ENCODE results near the gene THSD4. TPM values are rescaled to one million over a fixed set of nuclear protein-coding genes. Genes with fewer than 3 reads are reported as not detected.

The THSD4 gene
- total RNA-seq, 5 donors from 2014 or later (not counting 1 experiment from before 2014, with no cell fraction given), result 0.03 to 0.23 (median 0.18) TPM; not detected in 2

DNA sequence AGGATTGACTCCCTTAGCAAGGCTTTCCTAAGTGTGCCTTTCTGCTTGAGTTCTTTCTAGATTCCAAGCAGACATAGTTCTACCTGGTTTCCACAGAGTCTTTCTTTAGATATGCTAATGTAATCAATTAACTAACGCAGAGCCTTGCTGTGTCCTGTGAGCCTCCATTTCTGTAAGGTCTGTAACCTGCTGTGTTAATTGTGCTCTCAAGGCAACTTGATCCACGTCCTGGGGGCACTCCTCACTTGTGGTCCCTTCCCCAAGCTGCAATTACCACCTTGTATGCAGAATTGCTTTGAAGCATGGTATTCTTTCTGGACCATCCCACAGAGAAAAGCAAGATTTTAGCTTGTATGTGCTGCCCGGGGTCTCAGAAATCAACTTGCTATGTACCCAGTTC is 29.5 kb upstream of the THSD4 start:
- Histone ChIP-seq H3K36me3 (ENCODE audit: control insufficient read depth in 2 of 2, extremely low read depth in 1 of 2, insufficient read depth in 1 of 2, low read length in 1 of 2) (no peaks in the 10 kb centered on the region), H3K27ac (ENCODE audit: low read length) (no peak overlapping the region), H3K9me3 (no peaks in the 10 kb centered on the region), H3K4me1 (ENCODE audit: control insufficient read depth in 1 of 2, extremely low read depth in 1 of 2, insufficient read depth in 2 of 2, low read length in 2 of 2) (no peaks in the 10 kb centered on the region), H3K4me3 (ENCODE audit: control insufficient read depth in 1 of 2, extremely low read depth in 1 of 2, low read length in 1 of 2) (no peak overlapping the region), H3K27me3 (replicated peaks in 1 of 2; ENCODE audit: control insufficient read depth in 2 of 2, extremely low read depth in 1 of 2, insufficient read depth in 2 of 2, low read length in 1 of 2) (peaks cover 0 to 5% of the 10 kb centered on the region in 2 experiments)
- Mint-ChIP-seq H3K27ac (no peak overlapping the region), H3K9me3 (no peaks in the 10 kb centered on the region), H3K27me3 (peaks cover 21 to 30% of the 10 kb centered on the region in 2 donors), H3K4me1 (no peaks in the 10 kb centered on the region), H3K36me3 (no peaks in the 10 kb centered on the region), H3K4me3 (no peak overlapping the region)
- ATAC-seq (replicated peaks in 1 of 4) (no peak), DNase-seq (no peak)
- WGBS (ENCODE audit: insufficient coverage), result 83% methylated on average over 1 of the region's 3 CpGs
- ChIA-PET POLR2A (no interaction called here), CTCF (no interaction called here)

DNA sequence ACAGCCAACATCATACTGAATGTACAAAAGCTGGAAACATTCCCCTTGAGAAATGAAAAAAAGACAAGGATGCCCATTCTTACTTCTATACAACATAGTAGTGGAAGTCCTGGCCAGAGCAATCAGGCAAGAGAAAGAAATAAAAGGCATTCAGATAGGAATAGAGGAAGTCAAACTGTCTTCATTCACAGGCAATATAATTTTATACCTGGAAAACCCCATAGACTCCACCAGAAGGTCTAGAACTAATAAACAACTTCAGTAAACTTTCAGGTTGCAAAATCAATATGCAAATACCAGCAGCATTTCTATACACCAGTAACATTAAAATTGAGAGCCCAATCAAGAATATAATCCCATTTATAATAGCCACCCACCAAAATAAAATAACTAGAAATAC is 27.1 kb upstream of the THSD4 start:
- Mint-ChIP-seq H3K36me3 (no peaks in the 10 kb centered on the region), H3K27me3 (peaks cover 21 to 29% of the 10 kb centered on the region in 2 donors), H3K27ac (no peak overlapping the region), H3K4me3 (no peak overlapping the region), H3K4me1 (no peaks in the 10 kb centered on the region), H3K9me3 (no peaks in the 10 kb centered on the region)
- Histone ChIP-seq H3K36me3 (ENCODE audit: control insufficient read depth in 2 of 2, extremely low read depth in 1 of 2, insufficient read depth in 1 of 2, low read length in 1 of 2) (no peaks in the 10 kb centered on the region), H3K4me1 (ENCODE audit: control insufficient read depth in 1 of 2, extremely low read depth in 1 of 2, insufficient read depth in 2 of 2, low read length in 2 of 2) (no peaks in the 10 kb centered on the region), H3K9me3 (no peaks in the 10 kb centered on the region), H3K4me3 (ENCODE audit: control insufficient read depth in 1 of 2, extremely low read depth in 1 of 2, low read length in 1 of 2) (no peak overlapping the region), H3K27ac (ENCODE audit: low read length) (no peak overlapping the region), H3K27me3 (replicated peaks in 1 of 2; ENCODE audit: control insufficient read depth in 2 of 2, extremely low read depth in 1 of 2, insufficient read depth in 2 of 2, low read length in 1 of 2) (peaks cover 0 to 8% of the 10 kb centered on the region in 2 experiments)
- ATAC-seq (replicated peaks in 1 of 4) (no peak), DNase-seq (no peak)
- POLR2A ChIA-PET, result no interaction called here
- CTCF ChIA-PET, result no interaction called here

DNA sequence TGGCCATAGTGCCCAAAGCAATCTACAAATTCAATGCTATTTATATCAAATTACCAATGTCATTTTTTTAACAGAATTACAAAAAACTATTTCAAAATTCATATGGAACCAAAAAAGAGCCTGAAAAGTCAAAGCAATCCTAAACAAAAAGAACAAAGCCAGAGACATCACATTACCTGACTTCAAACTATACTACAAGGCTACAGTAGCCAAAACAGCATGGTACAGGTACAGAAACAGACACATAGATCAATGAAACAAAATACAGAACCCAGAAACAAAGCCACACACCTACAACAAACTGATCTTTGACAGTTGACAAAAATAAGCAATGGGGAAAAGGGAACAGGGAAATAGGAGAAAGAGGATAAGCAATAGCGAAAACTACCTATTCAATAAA is 26.6 kb upstream of the THSD4 start:
- ATAC-seq (replicated peaks in 1 of 4) (no peak), DNase-seq (no peak)
- Histone ChIP-seq H3K4me1 (ENCODE audit: control insufficient read depth in 1 of 2, extremely low read depth in 1 of 2, insufficient read depth in 2 of 2, low read length in 2 of 2) (no peaks in the 10 kb centered on the region), H3K4me3 (ENCODE audit: control insufficient read depth in 1 of 2, extremely low read depth in 1 of 2, low read length in 1 of 2) (no peak overlapping the region), H3K9me3 (no peaks in the 10 kb centered on the region), H3K27ac (ENCODE audit: low read length) (no peak overlapping the region), H3K36me3 (ENCODE audit: control insufficient read depth in 2 of 2, extremely low read depth in 1 of 2, insufficient read depth in 1 of 2, low read length in 1 of 2) (no peaks in the 10 kb centered on the region), H3K27me3 (replicated peaks in 1 of 2; ENCODE audit: control insufficient read depth in 2 of 2, extremely low read depth in 1 of 2, insufficient read depth in 2 of 2, low read length in 1 of 2) (peaks cover 0 to 11% of the 10 kb centered on the region in 2 experiments)
- H3K27me3 Mint-ChIP-seq, result peaks cover 19 to 34% of the 10 kb centered on the region in 2 donors
- no peaks in the 10 kb centered on the region for H3K9me3 Mint-ChIP-seq
- CTCF ChIA-PET, result no interaction called here
- no CpG with 5 or more reads among the region's 1 CpG for WGBS (ENCODE audit: insufficient coverage)
- H3K4me1 Mint-ChIP-seq, result no peaks in the 10 kb centered on the region
- H3K4me3 Mint-ChIP-seq, result no peak overlapping the region
- H3K27ac Mint-ChIP-seq, result no peak overlapping the region
- H3K36me3 Mint-ChIP-seq, result no peaks in the 10 kb centered on the region
- POLR2A ChIA-PET, result no interaction called here

DNA sequence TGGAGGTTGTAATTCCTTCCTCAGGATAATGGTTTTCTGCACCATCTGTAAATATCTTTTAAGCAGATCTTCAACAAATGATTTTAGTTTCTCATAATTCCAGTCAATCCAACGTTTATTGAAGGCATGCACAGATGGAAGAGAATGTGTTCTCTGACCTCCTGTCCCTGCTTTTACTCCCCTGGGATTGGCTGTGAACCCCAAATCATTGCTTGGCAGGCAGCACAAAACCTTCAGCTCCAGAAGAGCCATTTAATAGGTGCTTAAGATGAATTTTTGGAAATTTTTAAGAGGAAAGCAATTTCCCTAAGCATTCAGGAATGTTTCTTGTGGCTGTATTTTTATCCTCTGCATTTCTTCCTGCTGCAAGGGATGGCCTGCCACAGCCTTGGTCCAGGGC is 25.5 kb upstream of the THSD4 start:
- Histone ChIP-seq H3K4me1 (ENCODE audit: control insufficient read depth in 1 of 2, extremely low read depth in 1 of 2, insufficient read depth in 2 of 2, low read length in 2 of 2) (no peaks in the 10 kb centered on the region), H3K9me3 (no peaks in the 10 kb centered on the region), H3K36me3 (ENCODE audit: control insufficient read depth in 2 of 2, extremely low read depth in 1 of 2, insufficient read depth in 1 of 2, low read length in 1 of 2) (no peaks in the 10 kb centered on the region), H3K27me3 (replicated peaks in 1 of 2; ENCODE audit: control insufficient read depth in 2 of 2, extremely low read depth in 1 of 2, insufficient read depth in 2 of 2, low read length in 1 of 2) (peaks cover 0 to 10% of the 10 kb centered on the region in 2 experiments), H3K27ac (ENCODE audit: low read length) (no peak overlapping the region), H3K4me3 (ENCODE audit: control insufficient read depth in 1 of 2, extremely low read depth in 1 of 2, low read length in 1 of 2) (no peak overlapping the region)
- POLR2A ChIA-PET, result no interaction called here
- Mint-ChIP-seq H3K27me3 (peaks cover 14 to 33% of the 10 kb centered on the region in 2 donors), H3K4me1 (no peaks in the 10 kb centered on the region), H3K36me3 (no peaks in the 10 kb centered on the region), H3K9me3 (no peaks in the 10 kb centered on the region), H3K4me3 (no peak overlapping the region), H3K27ac (no peak overlapping the region)
- no peak for ATAC-seq (replicated peaks in 1 of 4)
- CTCF ChIA-PET, result no interaction called here
- DNase-seq, result no peak
- no CpG with 5 or more reads among the region's 1 CpG for WGBS (ENCODE audit: insufficient coverage)

- no peak for ATAC-seq (replicated peaks in 1 of 4)
- Mint-ChIP-seq H3K27me3 (peaks cover 14 to 26% of the 10 kb centered on the region in 2 donors), H3K27ac (no peak overlapping the region), H3K9me3 (peaks cover 0 to 3% (median 0%) of the 10 kb centered on the region in 3 donors), H3K4me1 (no peaks in the 10 kb centered on the region), H3K4me3 (no peak overlapping the region), H3K36me3 (no peaks in the 10 kb centered on the region)
- H3K27ac ChIP-seq (ENCODE audit: low read length), result no peak overlapping the region
- no peaks in the 10 kb centered on the region for H3K4me1 ChIP-seq (ENCODE audit: control insufficient read depth in 1 of 2, extremely low read depth in 1 of 2, insufficient read depth in 2 of 2, low read length in 2 of 2)
- no peak for DNase-seq
- POLR2A ChIA-PET, result no interaction called here
- WGBS (ENCODE audit: insufficient coverage), result no CpG with 5 or more reads among the region's 1 CpG
- CTCF ChIA-PET, result no interaction called here
- no peaks in the 10 kb centered on the region for H3K9me3 ChIP-seq
- peaks cover 0 to 6% of the 10 kb centered on the region in 2 experiments for H3K27me3 ChIP-seq (replicated peaks in 1 of 2; ENCODE audit: control insufficient read depth in 2 of 2, extremely low read depth in 1 of 2, insufficient read depth in 2 of 2, low read length in 1 of 2)
- H3K4me3 ChIP-seq (ENCODE audit: control insufficient read depth in 1 of 2, extremely low read depth in 1 of 2, low read length in 1 of 2), result no peak overlapping the region
- no peaks in the 10 kb centered on the region for H3K36me3 ChIP-seq (ENCODE audit: control insufficient read depth in 2 of 2, extremely low read depth in 1 of 2, insufficient read depth in 1 of 2, low read length in 1 of 2)
Observed at GRCh38 chr15:71091601-71092000, 23.7 kb upstream of the THSD4 start.

- 17% methylated on average over 1 of the region's 7 CpGs for WGBS (ENCODE audit: insufficient coverage)
- no peak for ATAC-seq (replicated peaks in 1 of 4)
- H3K27ac ChIP-seq (ENCODE audit: low read length), result no peak overlapping the region
- ChIA-PET POLR2A (no interaction called here), CTCF (no interaction called here)
- peaks cover 0 to 6% of the 10 kb centered on the region in 2 experiments for H3K27me3 ChIP-seq (replicated peaks in 1 of 2; ENCODE audit: control insufficient read depth in 2 of 2, extremely low read depth in 1 of 2, insufficient read depth in 2 of 2, low read length in 1 of 2)
- H3K9me3 ChIP-seq, result no peaks in the 10 kb centered on the region
- no peak overlapping the region for H3K27ac Mint-ChIP-seq
- peaks cover 10 to 23% of the 10 kb centered on the region in 2 donors for H3K27me3 Mint-ChIP-seq
- no peak overlapping the region for H3K4me3 ChIP-seq (ENCODE audit: control insufficient read depth in 1 of 2, extremely low read depth in 1 of 2, low read length in 1 of 2)
- no peak for DNase-seq
- H3K4me1 ChIP-seq (ENCODE audit: control insufficient read depth in 1 of 2, extremely low read depth in 1 of 2, insufficient read depth in 2 of 2, low read length in 2 of 2), result no peaks in the 10 kb centered on the region
- H3K4me1 Mint-ChIP-seq, result no peaks in the 10 kb centered on the region
- H3K4me3 Mint-ChIP-seq, result no peak overlapping the region
- H3K36me3 ChIP-seq (ENCODE audit: control insufficient read depth in 2 of 2, extremely low read depth in 1 of 2, insufficient read depth in 1 of 2, low read length in 1 of 2), result no peaks in the 10 kb centered on the region
- peaks cover 0 to 3% (median 0%) of the 10 kb centered on the region in 3 donors for H3K9me3 Mint-ChIP-seq
- H3K36me3 Mint-ChIP-seq, result no peaks in the 10 kb centered on the region
Observed at GRCh38 chr15:71092056-71092600, 23.1 kb upstream of the THSD4 start.

All from T-cell (primary cell).